GM06990 (cell line): ENCODE data around the gene RAB11A.
"Not testable (repeated sequence)": the region's sequence is repeated elsewhere in the genome, so short reads cannot be mapped to it uniquely, and the experiment has no call there.

Source experiments
- DNase-seq: peaks from one replicate; pipeline ENCODE4 v3.0.0-alpha.2; 2011; ENCODE audit not compliant: insufficient read length; ENCODE audit errors: extremely low read depth
- H3K27me3 ChIP-seq: replicated peaks from 2 replicates; pipeline ENCODE4 v1.6.0; 2011; ENCODE audit warnings: low read length; ENCODE audit not compliant: control insufficient read depth, insufficient read depth
- H3K36me3 ChIP-seq: 2 replicates; pipeline ENCODE4 v1.5.1; 2011; ENCODE audit warnings: low read length; ENCODE audit not compliant: control insufficient read depth, insufficient read depth
- H3K4me3 ChIP-seq: replicated peaks from 2 replicates; pipeline ENCODE4 v1.5.1; 2011; ENCODE audit warnings: low read depth, mild to moderate bottlenecking, control low read depth, low read length
- TF ChIP-seq, protein P1 (sequence below): IDR thresholded peaks from 2 replicates; pipeline ENCODE4 v1.5.1; 2011; ENCODE audit warnings: low read length, control low read depth, mild to moderate bottlenecking, inconsistent platforms; ENCODE audit not compliant: insufficient read depth, poor library complexity, severe bottlenecking

Gene RAB11A

DNA sequence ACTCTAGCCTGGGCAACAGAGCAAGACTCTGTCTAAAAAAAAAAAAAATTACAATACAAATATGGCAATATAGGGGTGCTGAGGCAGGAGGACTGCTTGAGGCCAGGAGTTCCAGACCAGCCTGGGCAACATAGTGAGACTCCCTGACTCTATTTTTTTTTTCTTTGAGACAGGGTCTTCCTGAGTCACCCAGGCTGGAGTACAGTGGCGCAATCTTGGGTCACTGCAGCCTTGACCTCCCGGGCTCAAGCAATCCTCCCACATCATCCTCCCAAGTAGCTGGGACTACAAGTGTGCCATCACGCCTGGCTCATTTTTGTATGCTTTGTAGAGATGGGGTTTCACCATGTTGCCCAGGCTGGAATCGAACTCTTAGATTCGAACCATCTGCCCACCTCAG, 17.3 kb upstream of the RAB11A start:
- H3K36me3 ChIP-seq: no peaks in the 10 kb centered on the region
- no peak for DNase-seq
- H3K4me3 ChIP-seq: no peak overlapping the region
- TF ChIP-seq, protein P1, sequence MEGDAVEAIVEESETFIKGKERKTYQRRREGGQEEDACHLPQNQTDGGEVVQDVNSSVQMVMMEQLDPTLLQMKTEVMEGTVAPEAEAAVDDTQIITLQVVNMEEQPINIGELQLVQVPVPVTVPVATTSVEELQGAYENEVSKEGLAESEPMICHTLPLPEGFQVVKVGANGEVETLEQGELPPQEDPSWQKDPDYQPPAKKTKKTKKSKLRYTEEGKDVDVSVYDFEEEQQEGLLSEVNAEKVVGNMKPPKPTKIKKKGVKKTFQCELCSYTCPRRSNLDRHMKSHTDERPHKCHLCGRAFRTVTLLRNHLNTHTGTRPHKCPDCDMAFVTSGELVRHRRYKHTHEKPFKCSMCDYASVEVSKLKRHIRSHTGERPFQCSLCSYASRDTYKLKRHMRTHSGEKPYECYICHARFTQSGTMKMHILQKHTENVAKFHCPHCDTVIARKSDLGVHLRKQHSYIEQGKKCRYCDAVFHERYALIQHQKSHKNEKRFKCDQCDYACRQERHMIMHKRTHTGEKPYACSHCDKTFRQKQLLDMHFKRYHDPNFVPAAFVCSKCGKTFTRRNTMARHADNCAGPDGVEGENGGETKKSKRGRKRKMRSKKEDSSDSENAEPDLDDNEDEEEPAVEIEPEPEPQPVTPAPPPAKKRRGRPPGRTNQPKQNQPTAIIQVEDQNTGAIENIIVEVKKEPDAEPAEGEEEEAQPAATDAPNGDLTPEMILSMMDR: no peak
- H3K27me3 ChIP-seq: no peaks in the 10 kb centered on the region

DNA sequence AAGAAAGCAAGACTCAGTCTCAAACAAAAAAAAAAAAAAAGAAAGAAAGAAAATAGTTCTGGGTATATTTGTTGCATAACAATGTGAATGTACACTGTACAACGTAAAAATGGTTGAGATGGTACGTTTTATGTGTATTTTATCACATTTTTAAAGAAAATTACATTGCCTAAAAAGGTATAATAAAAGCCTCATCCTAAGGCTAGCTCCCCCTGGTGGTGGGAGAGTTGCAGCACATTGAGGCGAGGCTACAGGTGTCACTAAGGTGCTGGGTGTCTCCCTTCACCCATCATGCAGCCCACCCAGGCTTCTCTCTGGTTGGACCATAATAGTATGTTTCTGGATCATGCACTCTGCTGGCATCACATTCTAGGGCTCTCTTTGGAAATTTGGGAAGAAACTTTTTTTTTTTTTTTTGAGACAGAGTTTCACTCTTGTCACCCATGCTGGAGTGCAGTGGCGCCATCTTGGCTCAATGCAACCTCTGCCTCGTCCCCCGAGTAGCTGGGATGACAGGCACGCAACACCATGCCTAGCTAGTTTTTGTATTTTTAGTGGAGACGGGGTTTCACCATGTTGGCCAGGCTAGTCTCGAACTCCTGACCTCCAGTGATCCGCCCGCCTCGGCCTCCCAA, 12.4 kb upstream of the RAB11A start:
- no peak overlapping the region for H3K4me3 ChIP-seq
- DNase-seq: peak; percentile 45
- H3K27me3 ChIP-seq: no peaks in the 10 kb centered on the region
- TF ChIP-seq, protein P1: peak; percentile 85
- H3K36me3 ChIP-seq: no peaks in the 10 kb centered on the region

DNA sequence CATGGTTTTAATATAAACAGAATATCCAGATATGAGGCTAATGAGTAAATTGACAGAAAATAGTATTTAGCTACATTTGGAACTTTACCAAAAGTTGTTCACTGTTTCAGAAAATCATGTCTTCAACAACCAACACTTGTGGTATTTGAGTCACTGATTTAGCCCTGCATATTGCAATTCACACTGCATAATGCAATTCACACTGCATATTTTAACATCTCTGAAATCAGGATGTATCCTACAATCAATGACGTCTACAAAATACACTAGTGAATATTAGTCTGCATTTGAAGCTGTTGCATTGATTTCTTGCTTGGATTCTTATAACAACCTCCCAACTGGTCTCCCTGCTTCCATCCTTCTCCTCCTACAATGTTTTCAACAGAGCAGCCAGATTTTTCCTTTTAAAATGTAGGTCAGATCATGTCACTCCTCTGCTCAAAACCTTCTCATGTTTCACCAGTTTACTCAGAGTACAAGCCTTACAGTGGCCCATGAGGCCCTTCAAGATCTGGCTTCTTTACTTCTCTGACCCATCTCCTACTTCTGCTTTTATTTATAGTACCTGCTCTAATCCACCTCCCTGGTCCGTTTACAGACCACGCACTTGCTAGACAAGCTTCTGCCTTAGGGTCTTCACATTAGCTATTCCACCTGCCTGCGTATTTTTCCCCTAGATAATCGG, 11.4 kb upstream of the RAB11A start:
- no peaks in the 10 kb centered on the region for H3K27me3 ChIP-seq
- no peaks in the 10 kb centered on the region for H3K36me3 ChIP-seq
- TF ChIP-seq, protein P1: no peak
- no peak overlapping the region for H3K4me3 ChIP-seq
- DNase-seq: no peak

DNA sequence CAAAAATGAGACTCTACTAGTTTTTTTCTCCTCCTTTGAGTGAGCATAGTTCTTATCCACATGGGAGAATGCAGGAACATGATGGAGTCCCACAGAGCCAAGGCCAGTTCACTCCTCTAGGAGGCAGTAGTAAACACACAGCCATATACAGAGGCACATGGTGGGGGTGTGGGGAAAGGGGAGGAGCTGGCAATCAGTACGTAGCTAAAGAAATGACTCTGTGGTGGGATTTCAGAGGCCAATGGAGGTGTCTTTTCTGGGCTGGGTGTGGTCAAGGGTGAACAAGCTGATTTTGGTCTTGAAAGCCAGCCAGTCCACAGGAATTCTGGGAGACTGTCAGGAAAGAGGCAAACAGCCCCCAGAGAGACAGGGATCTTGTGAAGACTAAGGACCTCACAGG, 6.6 kb upstream of the RAB11A start:
- DNase-seq: peak; percentile 52
- TF ChIP-seq, protein P1: peak; percentile 72

DNA sequence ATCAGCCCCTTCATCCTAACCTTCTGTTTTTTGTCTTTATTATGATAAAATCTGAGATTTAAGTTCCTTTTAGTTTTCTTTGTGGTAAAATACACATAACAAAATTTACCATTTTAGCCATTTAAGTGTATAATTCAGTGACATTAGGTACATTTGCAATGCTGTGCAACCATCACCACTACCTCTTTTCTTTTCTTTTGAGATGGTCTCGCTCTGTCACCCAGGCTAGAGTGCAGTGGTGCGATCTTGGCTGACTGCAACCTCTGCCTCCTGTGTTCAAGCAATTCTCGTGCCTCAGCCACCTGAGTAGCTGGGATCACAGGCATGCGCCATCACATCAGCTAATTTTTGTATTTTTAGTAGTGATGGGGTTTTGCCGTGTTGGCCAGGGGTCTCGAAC, 6.2 kb upstream of the RAB11A start:
- no peaks in the 10 kb centered on the region for H3K27me3 ChIP-seq
- no peaks in the 10 kb centered on the region for H3K36me3 ChIP-seq
- DNase-seq: no peak
- H3K4me3 ChIP-seq: no peak overlapping the region
- TF ChIP-seq, protein P1: no peak

More for the DNA sequence above, 6.6 kb upstream of the RAB11A start:
- Histone ChIP-seq H3K27me3 (no peaks in the 10 kb centered on the region), H3K36me3 (no peaks in the 10 kb centered on the region), H3K4me3 (no peak overlapping the region)

DNA sequence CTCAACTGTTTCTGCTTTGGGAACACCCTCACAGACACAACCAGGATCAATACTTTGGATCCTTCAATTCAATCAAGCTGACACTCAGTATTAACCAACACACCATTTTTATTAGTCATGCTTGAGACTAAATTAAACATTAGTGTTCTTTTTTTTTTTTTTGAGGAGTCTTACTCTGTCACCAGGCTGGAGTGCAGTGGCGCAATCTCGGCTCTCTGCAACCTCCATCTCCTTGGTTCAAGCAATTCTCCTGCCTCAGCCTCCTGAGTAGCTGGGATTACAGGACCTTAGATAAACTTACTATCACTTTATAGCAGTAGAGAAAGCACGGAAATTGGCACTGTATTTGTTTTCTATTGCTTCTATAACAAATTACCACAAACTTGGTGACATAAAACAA, 2.0 kb upstream of the RAB11A start:
- H3K27me3 ChIP-seq: no peaks in the 10 kb centered on the region

DNA sequence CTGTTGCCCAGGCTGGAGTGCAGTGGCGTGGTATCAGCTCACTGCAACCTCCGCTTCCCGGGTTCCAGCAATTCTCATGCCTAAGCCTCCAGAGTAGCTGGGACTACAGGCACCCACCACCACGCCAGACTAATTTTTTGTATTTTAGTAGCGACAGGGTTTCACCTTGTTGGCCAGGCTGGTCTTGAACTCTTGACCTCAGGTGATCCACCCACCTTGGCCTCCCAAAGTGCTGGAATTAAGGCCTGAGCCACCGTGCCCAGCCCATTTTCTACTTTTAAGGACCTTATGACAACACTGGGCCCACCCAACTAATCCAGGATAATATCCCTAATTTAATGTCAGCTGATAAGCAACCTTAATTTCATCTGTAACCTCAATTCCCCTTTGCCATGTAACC, 1.4 kb upstream of the RAB11A start:
- not testable (repeated sequence) for H3K27me3 ChIP-seq, H3K4me3 ChIP-seq, H3K36me3 ChIP-seq, DNase-seq

More for the DNA sequence above, 2.0 kb upstream of the RAB11A start:
- Histone ChIP-seq H3K36me3 (no peaks in the 10 kb centered on the region), H3K4me3 (no peak overlapping the region)
- TF ChIP-seq, protein P1: no peak
- no peak for DNase-seq
